GM12874 (cell line): ENCODE results near the gene BPGM.

ENCODE experiments used
- CTCF ChIP-seq: IDR thresholded peaks from 2 replicates; pipeline ENCODE4 v1.5.1; 2011; ENCODE audit warnings: low read depth, mild to moderate bottlenecking, control low read depth, low read length, moderate library complexity; ENCODE audit not compliant: insufficient read depth

The BPGM gene

GRCh38 chr7:134660242-134660785 is 13.7 kb downstream of the BPGM start:
- TF ChIP-seq CTCF = no peak

- no peak for TF ChIP-seq CTCF
Measured at GRCh38 chr7:134660961-134661376, 14.3 kb downstream of the BPGM start.

- no peak for TF ChIP-seq CTCF
Measured at GRCh38 chr7:134662166-134662870, 15.7 kb downstream of the BPGM start.

- TF ChIP-seq CTCF = no peak
Measured at GRCh38 chr7:134662871-134663205, 16.2 kb downstream of the BPGM start.

- TF ChIP-seq CTCF = no peak
Measured at GRCh38 chr7:134667899-134668298, 21.2 kb downstream of the BPGM start.

- TF ChIP-seq CTCF = no peak
Measured at GRCh38 chr7:134669388-134669787, 22.7 kb downstream of the BPGM start.

GRCh38 chr7:134669845-134670373 is 23.3 kb downstream of the BPGM start:
- no peak for TF ChIP-seq CTCF
